GM21515 (cell line): ENCODE measurements around the gene KLRF2.

Experiments used
- ATAC-seq: cut with Tn5 transposase; IDR thresholded peaks from one replicate; pipeline ENCODE4 v1.9.1; 2021; ENCODE audit not compliant: unreplicated experiment

KLRF2 gene

GRCh38 chr12:9883175-9883574 is 1.9 kb downstream of the KLRF2 start:
- no peak for ATAC-seq

DNA sequence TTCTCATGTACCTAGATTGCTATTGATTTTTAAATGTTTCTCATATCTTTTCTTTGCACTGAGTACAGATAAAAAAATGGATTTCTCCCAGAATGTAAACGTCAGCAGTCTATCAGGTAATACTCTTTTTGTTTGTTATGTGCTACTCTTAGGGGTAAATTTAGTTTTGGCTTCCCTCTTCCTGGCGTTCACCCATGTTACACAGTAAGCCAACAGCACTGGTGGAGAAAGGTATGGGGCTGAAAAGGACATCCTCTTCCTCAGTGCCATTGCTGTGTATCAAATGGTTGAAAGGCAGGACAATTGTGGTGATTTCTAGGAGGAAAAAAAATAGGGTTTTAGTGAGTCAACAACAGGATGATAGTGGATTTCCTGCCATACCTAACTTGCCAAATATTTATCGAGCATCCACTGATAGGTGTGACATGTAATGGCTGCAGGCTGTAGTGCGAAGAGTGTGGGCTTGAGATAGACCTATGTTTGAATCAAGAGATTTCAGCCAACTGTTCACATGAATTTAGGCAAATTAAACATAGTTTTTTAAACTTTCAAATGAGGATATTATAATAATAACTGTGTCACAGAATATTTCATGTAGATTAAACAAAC is 7.5 kb downstream of the KLRF2 start:
- ATAC-seq: no peak

GRCh38 chr12:9895215-9895971 is 14.1 kb downstream of the KLRF2 start:
- no peak for ATAC-seq

GRCh38 chr12:9897535-9897934 is 16.2 kb downstream of the KLRF2 start:
- no peak for ATAC-seq

- no peak for ATAC-seq
Observed at GRCh38 chr12:9899209-9899608, 17.9 kb downstream of the KLRF2 start.

GRCh38 chr12:9900930-9901329 is 19.6 kb downstream of the KLRF2 start:
- no peak for ATAC-seq

DNA sequence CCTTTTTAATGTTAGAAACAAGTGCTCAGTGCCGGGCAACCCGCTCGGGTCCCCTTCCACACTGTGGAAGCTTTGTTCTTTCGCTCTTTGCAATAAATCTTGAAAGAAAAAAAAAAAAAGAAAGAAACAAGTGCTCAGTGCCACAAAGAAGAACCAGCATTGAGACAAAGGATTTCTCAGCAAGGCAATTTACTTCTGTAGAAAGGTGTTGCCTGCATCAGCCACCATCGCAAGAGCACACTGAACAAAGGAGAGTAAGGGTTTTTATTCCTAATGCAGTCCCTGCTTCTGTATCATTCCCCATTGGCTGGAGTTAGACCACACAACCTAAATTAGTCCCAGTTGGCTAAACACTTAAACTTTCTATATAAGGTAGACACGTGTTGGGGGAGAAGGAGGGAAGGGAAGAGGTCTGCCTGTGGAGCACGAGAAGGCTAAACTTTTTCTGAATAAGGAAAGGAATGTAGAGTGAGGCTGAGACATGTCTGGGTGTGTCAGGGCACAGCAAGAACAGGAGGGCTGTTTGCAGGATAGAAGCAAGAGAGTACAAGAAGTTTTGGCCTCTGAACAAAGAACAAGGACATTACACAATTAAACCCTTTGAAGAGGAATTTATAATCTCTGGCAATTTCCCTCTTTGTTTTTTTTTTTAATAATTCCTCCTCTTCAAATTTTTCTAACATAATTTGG is 21.4 kb downstream of the KLRF2 start:
- ATAC-seq: no peak

DNA sequence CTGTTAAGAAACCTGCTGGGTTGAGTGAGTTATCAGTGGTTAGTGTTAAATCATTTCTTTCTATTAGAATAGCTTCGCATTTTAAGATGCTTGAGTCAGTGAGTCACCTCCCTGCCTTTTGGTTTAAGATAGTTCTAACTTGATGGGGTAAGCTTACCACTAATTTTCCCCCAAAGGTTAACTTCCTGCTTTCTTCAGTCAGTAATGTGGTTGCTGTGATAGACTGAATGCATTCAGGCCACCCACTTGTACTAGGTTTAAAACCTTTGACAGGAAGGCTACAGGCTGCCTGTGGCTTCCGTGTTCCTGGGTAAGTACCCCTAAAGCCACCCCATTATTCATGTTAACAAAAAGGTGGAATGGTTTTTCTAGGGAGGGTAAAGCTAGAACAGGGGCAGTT is 25.6 kb downstream of the KLRF2 start:
- no peak for ATAC-seq

GRCh38 chr12:9907769-9908168 is 26.5 kb downstream of the KLRF2 start:
- no peak for ATAC-seq

GRCh38 chr12:9908350-9908749 is 27.1 kb downstream of the KLRF2 start:
- no peak for ATAC-seq

- ATAC-seq: no peak
Observed at GRCh38 chr12:9909724-9910123, 28.4 kb downstream of the KLRF2 start.

DNA sequence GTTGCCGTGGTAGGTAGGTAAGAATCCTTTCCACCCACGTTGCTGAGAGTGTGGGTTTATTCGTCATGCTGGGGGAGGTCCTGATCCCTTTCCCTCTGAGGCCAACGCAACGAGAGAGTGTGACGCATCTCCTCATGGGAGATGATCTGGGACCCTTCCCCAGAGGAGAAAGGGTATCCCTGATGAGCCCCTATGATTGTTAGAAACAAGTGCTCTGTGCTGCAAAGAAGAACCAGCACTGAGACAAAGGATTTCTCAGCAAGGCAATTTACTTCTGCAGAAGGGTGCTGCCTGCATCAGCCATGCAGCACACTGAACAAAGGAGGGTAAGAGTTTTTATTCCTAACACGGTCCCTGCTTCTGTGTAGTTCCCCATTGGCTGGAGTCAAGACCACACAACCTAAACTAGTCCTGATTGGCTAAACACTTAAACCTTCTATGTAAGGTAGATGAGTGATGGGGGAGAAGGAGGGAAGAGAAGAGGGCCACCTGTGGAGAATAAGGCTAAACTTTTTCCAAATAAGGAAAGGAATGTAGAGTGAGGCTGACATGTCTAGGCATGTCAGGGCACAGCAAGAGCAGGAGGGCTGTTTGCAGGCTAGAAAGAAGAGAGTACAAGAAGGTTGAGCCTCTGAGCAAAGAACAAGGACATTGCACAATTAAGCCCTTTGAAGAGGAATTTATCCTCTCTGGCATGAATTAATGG is 29.6 kb downstream of the KLRF2 start:
- ATAC-seq: no peak

GRCh38 chr12:9911708-9912107 is 30.4 kb downstream of the KLRF2 start:
- ATAC-seq: no peak

DNA sequence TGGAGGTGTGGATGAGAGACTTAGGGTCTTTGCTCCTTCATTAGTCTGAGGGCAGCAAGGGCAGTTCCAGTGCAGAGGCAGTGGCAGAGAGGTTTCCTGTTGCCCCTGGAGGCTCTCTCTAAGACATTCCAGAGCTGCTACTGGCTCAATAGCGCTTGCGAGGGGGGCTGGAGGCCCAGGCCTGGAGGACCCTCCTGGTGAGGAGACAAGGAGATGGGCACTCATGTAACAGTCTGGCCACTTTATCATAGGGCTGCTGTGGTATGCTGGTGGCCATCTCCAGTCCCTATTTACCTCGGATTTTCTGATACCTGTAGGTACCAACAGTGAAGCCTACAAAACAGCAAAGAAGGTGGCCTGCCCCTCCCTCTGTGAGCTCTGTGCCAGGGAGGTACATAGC is 38.2 kb downstream of the KLRF2 start:
- no peak for ATAC-seq

DNA sequence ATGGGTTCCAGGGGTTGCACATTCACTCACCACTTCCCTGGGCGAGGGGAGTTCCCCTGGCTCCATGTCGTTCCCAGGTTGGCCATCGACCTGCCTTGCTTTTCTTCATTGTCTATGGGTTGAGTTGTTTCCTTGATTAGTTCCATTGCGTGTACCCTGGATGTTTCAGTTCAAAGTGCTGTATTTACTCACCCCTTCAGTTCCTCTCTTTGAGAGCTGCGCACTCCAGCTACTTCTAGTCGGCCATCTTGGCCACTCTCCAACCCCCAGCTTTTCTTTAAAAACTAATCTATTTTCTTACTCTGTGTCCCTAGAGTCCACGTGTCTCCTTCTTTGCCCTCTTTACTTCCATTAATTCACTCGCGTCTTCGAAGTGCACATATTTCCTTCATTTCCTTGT is 39.2 kb downstream of the KLRF2 start:
- ATAC-seq: no peak

- no peak for ATAC-seq
Observed at GRCh38 chr12:9922429-9922828, 41.1 kb downstream of the KLRF2 start.

GRCh38 chr12:9925705-9926393 is 44.6 kb downstream of the KLRF2 start:
- no peak for ATAC-seq

DNA sequence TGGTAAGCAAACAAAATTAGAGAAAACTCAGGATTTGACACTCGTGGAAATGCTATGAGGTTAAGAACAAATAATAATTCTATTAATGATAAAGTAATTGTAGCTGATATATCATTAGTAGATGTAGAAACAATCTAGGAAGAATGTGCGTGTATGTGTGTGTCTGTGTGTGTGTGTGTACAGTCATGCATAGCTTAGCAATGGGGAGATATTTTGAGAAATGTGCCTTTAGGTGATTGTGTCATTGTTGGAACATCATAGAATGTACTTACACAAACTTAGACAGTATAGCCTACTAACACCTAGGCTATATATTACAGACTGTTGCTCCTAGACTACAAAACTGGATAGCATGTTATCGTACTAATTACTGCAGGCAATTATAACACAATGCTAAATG is 45.6 kb downstream of the KLRF2 start:
- no peak for ATAC-seq

DNA sequence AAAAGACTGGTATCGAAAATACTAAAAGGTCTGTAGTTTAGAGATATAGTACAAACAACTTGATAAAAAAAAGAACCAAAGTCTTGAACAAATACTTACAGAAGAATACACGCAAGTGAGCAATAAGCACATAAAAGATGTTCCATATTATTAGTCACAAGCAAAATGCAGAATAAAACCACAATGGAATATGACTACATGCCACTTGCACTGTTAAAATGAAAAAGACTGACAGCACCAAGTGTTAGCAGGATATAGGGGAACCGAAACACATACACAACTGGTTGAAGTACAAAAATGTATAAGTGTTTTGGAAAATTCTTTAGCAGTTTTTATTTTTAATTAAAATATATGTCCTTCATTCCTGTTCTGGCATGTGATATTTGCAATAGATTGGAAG is 47.3 kb downstream of the KLRF2 start:
- no peak for ATAC-seq

DNA sequence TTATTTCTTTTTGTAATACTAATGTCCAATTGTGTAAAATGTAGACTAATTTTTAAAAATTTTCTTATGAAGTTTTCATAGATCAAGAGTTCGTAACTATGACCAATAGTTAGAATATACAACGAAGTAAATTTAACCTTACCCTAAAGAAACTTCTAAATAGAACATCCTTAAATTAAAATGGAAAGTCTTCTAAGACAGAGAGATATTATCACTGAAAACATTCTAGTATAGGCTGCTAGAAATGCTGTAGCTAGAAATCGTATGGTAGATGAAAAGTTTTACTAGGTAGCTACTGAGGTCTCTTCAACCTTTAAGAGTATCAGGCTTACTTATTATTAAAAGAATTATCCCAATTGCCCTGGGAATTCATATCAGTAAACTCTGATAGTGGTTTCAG is 50.0 kb downstream of the KLRF2 start:
- ATAC-seq: no peak

GRCh38 chr12:9932270-9932669 is 51.0 kb downstream of the KLRF2 start, which contains the start of gene CLEC2A:
CLEC2A (minus strand) TSS chr12:9932370; CDS start chr12:9932329, 41 bp downstream.
- ATAC-seq: no peak
